Stimulated activated naive B cell treated with anti-CD40 and anti-IgM and Interleukin-4, amounts not matched to agents 10 μg/mL and 1 μg/mL and 100 μg/mL, for 72 hours (primary cell): Measurements from ENCODE around the gene PLXNC1.

ENCODE experiments used
- ATAC-seq, 2 donors: fragments of 150-1000 bp; cut with Tn5 transposase; replicated peaks; 2 replicates each; pipeline ENCODE4 v1.10.0; 2021; ENCODE audit warnings: moderate library complexity in 1 of 2
- DNase-seq: peaks from one replicate; pipeline ENCODE4 v3.0.0; 2021
- H3K27ac Mint-ChIP-seq: one replicate; pipeline ENCODE4 v1.8.0; 2022; ENCODE audit warnings: mild to moderate bottlenecking, mixed read lengths
- H3K27me3 Mint-ChIP-seq, 2 donors: one replicate each; pipeline ENCODE4 v1.8.0; 2022; ENCODE audit warnings: mixed read lengths in 2 of 2
- H3K36me3 Mint-ChIP-seq, 2 donors: one replicate each; pipeline ENCODE4 v1.8.0; 2022; ENCODE audit warnings: mixed read lengths in 2 of 2, mild to moderate bottlenecking in 1 of 2
- H3K4me1 Mint-ChIP-seq, 2 donors: one replicate each; pipeline ENCODE4 v1.8.0; 2022; ENCODE audit warnings: mixed read lengths in 2 of 2, mild to moderate bottlenecking in 1 of 2
- H3K4me3 Mint-ChIP-seq, 2 donors: one replicate each; pipeline ENCODE4 v1.8.0; 2022; ENCODE audit warnings: mild to moderate bottlenecking in 2 of 2, mixed read lengths in 2 of 2, moderate library complexity in 1 of 2
- H3K9me3 Mint-ChIP-seq, 2 donors: one replicate each; pipeline ENCODE4 v1.8.0; 2022; ENCODE audit warnings: mixed read lengths in 2 of 2, mild to moderate bottlenecking in 1 of 2

PLXNC1 gene

DNA sequence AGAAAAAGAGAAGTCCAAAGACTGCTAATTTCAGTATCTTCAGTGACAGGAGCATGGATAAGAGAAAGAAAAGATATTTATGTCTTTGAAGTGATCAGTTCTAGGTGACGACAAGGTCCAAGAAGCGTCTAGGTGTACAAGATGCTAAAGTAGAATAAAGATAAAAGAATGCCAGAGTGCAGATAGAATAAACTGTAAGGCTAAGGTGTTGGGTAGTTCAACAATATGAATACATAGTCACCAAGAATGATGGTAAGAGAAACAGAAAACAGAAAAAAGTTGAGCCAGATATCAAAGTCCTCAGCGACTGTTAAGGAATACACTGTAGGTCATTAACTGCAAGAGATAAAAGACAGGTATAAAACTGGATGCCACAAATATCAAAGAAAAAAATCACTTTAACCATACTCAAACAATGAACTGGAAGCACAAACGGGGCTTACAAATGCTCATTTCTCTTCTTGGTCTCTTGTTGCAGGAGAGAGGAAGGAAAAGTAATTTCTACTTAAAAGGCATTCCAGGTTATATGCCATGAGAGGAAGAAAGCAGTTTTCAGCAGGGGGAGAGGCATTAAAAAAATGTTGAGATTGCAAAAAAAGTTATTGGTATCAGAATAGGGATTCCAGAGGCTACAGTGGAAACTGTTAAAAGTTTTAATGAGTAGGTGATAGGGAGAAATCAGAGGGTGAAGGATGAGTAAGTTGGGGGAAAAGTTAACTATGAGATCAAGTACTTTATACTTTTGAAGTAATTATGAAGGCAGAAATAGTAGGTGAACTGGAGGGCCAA, 189.8 kb downstream of the PLXNC1 start:
- no peaks in the 10 kb centered on the region for H3K9me3 Mint-ChIP-seq
- ATAC-seq, result no peak
- H3K27ac Mint-ChIP-seq, result no peak overlapping the region
- no peak overlapping the region for H3K4me3 Mint-ChIP-seq
- DNase-seq, result no peak
- H3K27me3 Mint-ChIP-seq, result no peaks in the 10 kb centered on the region
- peaks cover 43 to 56% of the 10 kb centered on the region in 2 donors for H3K36me3 Mint-ChIP-seq
- H3K4me1 Mint-ChIP-seq, result peaks cover 2 to 20% of the 10 kb centered on the region in 2 donors

- DNase-seq (no peak), ATAC-seq (no peak)
- no peak overlapping the region for H3K27ac Mint-ChIP-seq
- no peaks in the 10 kb centered on the region for H3K27me3 Mint-ChIP-seq
- peaks cover 0 to 2% of the 10 kb centered on the region in 2 donors for H3K9me3 Mint-ChIP-seq
- H3K4me1 Mint-ChIP-seq, result peaks cover 0 to 6% of the 10 kb centered on the region in 2 donors
- no peak overlapping the region for H3K4me3 Mint-ChIP-seq
- peaks cover 37 to 56% of the 10 kb centered on the region in 2 donors for H3K36me3 Mint-ChIP-seq
Observed at GRCh38 chr12:94340573-94340972, 192.2 kb downstream of the PLXNC1 start.

DNA sequence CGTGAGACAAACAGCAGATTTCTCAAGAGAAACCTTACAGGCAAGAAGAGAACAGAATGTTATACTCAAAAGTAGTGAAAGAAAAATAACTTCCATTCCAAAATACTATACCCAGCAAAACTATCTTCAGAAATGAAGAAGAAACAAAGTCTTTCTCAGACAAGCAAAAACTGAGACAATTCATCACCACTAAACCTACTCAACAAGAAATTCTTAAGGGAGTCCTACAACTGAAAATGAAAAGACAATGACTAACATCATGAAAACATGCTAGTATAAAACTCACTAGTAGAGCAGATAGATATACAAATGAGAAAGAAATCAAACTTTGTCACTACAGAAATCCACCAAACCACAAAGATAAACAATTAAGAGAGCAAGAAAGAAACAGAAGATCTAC, 204.8 kb downstream of the PLXNC1 start:
- Mint-ChIP-seq H3K4me3 (no peak overlapping the region), H3K4me1 (no peaks in the 10 kb centered on the region), H3K27me3 (no peaks in the 10 kb centered on the region), H3K27ac (no peak overlapping the region), H3K36me3 (peaks cover 81 to 96% of the 10 kb centered on the region in 2 donors), H3K9me3 (peaks cover 30 to 35% of the 10 kb centered on the region in 2 donors)
- no peak for DNase-seq
- ATAC-seq, result no peak
